Stimulated activated naive CD8-positive, alpha-beta T cell treated with anti-CD3 and anti-CD28 coated beads, Interleukin-15, amount 100 ng/mL, for 72 hours (primary cell): ENCODE data around the gene IFNK.

Source experiments
- ATAC-seq: fragments of 150-1000 bp; cut with Tn5 transposase; 2 replicates; pipeline ENCODE4 v1.10.0; 2021; ENCODE audit warnings: mild to moderate bottlenecking, moderate library complexity
- DNase-seq, 2 donors: peaks; one replicate each; pipeline ENCODE4 v3.0.0; 2021 to 2022
- H3K27ac Mint-ChIP-seq, 2 donors: one replicate each; pipeline ENCODE4 v1.8.0; 2022; ENCODE audit warnings: mild to moderate bottlenecking in 2 of 2, mixed read lengths in 2 of 2, moderate library complexity in 2 of 2
- H3K27me3 Mint-ChIP-seq: one replicate; pipeline ENCODE4 v1.8.0; 2022; ENCODE audit warnings: mixed read lengths
- H3K4me1 Mint-ChIP-seq: one replicate; pipeline ENCODE4 v1.8.0; 2022; ENCODE audit warnings: mild to moderate bottlenecking, mixed read lengths
- H3K4me3 Mint-ChIP-seq, 2 donors: one replicate each; pipeline ENCODE4 v1.8.0; 2022; ENCODE audit warnings: mild to moderate bottlenecking in 2 of 2, mixed read lengths in 2 of 2, moderate library complexity in 1 of 2
- H3K9me3 Mint-ChIP-seq, 2 donors: one replicate each; pipeline ENCODE4 v1.8.0; 2022; ENCODE audit warnings: mixed read lengths in 2 of 2

The IFNK gene

DNA sequence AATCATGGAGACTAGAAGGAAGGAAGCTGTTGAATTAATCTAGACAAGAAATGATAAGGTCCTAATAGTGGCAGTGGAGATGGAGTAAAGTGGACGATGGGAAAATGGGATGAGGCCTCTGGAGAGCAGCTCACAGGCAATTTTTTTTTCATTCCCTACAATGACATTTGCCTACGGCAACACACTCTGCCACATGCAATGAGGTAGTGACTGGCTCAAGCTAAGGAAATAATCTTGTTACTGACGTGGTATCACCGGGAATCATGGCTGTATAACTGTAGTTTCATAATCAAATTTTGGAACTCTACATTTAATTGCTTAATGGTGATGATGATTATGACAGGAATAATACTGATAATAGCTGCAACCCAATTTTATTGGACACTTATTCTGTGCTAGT lies 17.6 kb downstream of the IFNK start:
- ATAC-seq = no peak
- Mint-ChIP-seq H3K27me3 (no peaks in the 10 kb centered on the region), H3K27ac (peak overlapping the region in 1 of 2 donors; percentile 54)

DNA sequence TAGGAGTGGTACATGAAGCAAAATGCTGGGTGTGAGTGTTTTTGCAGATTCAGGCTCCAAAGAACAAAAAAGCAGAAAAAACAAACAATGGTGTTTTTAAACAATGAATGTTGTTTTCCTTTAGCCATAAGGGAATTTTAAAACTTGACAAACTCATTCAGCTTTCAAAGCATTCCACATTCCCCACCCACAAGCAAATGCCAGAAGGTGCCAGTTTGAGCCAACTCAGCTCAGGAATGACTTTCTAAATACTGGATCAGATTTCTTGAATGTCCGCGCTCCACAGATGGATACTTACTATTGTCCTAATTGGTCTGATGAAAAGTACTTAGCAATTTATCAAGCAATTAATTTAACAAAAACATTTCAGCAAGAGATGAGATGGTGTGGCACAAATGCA lies 18.4 kb downstream of the IFNK start:
- DNase-seq (no peak), ATAC-seq (no peak)
- Mint-ChIP-seq H3K27me3 (no peaks in the 10 kb centered on the region), H3K27ac (no peak overlapping the region), H3K4me3 (no peak overlapping the region), H3K9me3 (no peaks in the 10 kb centered on the region), H3K4me1 (no peaks in the 10 kb centered on the region)

More for the DNA sequence above, 17.6 kb downstream of the IFNK start:
- no peak for DNase-seq
- H3K4me1 Mint-ChIP-seq = no peaks in the 10 kb centered on the region
- no peak overlapping the region for H3K4me3 Mint-ChIP-seq
- H3K9me3 Mint-ChIP-seq = no peaks in the 10 kb centered on the region

DNA sequence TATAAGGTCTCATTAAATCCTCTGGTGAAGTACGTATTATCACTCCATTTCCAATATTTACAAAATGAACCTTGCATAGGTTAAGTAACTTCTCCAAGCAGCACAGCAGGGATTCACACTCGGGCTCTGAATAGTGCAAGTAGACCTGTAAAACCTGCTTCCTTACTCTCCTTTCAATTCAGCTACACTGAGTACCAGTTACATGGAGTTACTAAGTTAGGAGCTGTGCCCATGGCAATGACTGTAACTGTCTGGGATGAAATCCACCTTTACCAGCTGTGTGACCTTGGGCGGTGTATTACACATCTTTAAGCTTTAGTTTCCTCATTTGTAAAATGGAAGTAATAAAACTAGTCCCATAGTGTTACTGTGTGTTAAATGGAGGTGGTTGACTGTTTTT lies 21.4 kb downstream of the IFNK start:
- no peaks in the 10 kb centered on the region for H3K9me3 Mint-ChIP-seq
- no peaks in the 10 kb centered on the region for H3K4me1 Mint-ChIP-seq
- H3K4me3 Mint-ChIP-seq = no peak overlapping the region
- no peaks in the 10 kb centered on the region for H3K27me3 Mint-ChIP-seq
- ATAC-seq (no peak), DNase-seq (no peak)
- no peak overlapping the region for H3K27ac Mint-ChIP-seq

DNA sequence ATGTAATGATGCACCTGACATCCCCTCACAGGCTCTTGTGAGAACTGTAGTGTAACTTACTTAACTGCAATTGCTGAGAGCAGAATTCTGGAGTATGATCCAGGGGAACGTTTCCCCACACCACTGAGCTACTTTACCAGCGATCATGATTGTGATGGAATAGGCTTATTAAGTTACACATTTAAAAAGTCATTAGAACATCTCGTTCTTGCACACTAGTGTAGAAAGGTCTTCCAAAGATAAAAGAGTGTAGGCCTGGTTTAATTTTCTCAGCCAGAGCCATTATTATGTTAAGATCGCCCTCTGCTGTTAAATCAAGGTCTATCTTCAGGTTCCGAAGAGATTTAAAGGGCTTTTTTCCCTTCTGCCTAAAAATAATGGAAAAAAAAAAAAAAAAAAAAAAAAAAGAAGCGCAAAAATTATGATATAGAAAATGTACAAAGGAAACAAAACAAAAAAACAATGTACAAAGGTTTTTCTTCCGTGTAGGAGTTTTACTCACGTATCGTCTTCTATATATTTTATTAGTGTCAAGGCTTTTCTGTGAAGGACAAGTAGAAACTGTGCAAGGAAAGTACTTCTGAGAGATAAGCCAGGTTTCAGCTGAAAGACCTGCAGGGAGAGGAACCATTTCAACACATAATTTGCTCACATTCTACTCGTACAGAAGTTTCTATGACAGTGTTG lies 24.1 kb downstream of the IFNK start:
- no peak overlapping the region for H3K4me3 Mint-ChIP-seq
- H3K27me3 Mint-ChIP-seq = no peaks in the 10 kb centered on the region
- no peak overlapping the region for H3K27ac Mint-ChIP-seq
- no peaks in the 10 kb centered on the region for H3K9me3 Mint-ChIP-seq
- ATAC-seq (no peak), DNase-seq (no peak)
- H3K4me1 Mint-ChIP-seq = no peaks in the 10 kb centered on the region

DNA sequence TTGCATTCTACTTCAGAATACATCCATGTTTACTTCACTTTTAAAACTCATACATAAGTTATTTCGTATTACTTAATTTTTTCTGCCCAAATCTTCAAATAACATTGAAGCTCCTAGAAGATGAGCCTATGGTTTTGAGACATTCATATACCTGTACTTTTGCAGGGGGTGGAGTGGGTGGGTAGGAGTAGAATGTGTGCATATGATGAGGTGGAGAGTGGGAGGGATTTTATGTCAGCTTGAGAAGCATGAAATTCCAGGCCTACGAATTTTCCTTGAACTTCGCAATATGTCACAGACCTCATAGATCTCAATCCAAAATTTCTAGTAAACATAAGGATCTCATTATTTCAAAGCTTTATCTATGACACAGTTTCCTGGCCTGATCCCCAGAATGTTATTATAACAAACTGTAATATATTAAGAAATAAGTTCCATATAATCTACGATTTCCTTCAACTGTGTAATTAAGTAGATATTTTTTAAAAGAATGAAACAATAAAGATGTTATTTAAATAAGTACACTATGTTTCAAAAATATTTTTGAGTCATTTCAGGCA lies 25.2 kb downstream of the IFNK start:
- no peaks in the 10 kb centered on the region for H3K9me3 Mint-ChIP-seq
- no peaks in the 10 kb centered on the region for H3K27me3 Mint-ChIP-seq
- no peaks in the 10 kb centered on the region for H3K4me1 Mint-ChIP-seq
- ATAC-seq = no peak
- no peak overlapping the region for H3K4me3 Mint-ChIP-seq
- DNase-seq = no peak
- no peak overlapping the region for H3K27ac Mint-ChIP-seq

DNA sequence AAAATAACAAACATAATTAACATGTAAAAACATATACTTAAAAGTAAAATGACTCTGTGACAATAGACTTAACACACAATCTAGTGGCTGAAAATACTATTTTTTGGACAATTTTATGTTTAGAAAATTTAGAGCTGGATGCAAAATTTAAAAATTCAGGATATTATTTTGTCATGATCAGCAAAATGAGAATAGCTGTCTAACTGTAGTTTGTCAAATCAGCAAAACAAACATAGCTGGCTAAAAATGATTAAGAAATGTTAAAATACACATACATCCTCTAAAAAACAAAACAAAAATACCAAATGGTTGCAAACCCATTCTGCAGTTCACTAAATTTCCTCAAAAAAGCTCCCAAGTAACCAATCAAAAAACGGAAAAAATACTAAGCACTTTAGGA lies 30.6 kb downstream of the IFNK start:
- Mint-ChIP-seq H3K9me3 (no peaks in the 10 kb centered on the region), H3K27me3 (no peaks in the 10 kb centered on the region), H3K27ac (no peak overlapping the region), H3K4me1 (no peaks in the 10 kb centered on the region), H3K4me3 (no peak overlapping the region)
- DNase-seq = no peak
- ATAC-seq = no peak

DNA sequence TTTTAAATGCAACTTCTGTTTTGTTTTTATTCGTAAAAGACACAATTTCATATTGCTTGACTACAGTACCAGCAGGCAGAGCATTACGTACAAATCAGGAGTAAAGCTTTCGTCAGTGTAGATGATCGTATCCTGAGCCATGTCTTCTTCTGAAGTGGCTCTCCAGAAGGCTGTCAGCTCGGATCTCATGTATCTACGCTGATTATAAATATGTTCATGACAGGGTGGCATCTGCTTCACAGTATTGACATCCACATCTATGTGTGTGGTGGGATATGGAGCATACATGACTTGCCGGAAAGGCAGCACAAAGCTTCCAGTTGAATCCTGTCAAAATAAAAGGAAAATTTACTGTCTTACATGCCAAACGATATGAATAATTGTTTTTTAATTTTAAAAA lies 32.4 kb downstream of the IFNK start:
- Mint-ChIP-seq H3K4me3 (no peak overlapping the region), H3K4me1 (peaks cover under 1% of the 10 kb centered on the region), H3K27me3 (no peaks in the 10 kb centered on the region), H3K27ac (no peak overlapping the region), H3K9me3 (no peaks in the 10 kb centered on the region)
- no peak for ATAC-seq
- no peak for DNase-seq

DNA sequence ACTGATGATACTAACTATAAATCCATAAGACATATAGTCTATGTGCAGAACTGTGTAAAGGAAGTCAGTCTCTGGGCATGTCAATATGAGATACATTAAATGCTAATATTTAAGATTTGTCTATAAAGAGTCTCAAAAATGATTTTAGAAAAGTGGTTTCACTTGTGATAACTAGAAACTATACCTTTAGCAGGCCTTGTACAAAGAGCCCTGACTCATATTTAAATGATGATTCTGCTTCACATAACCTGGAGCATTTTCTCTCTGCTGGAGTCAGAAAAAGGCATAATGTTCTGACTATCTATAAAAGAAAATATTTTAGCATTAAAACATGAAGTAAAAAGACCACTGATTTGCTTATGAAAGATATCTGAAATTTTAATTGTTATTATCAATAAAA lies 34.2 kb downstream of the IFNK start:
- ATAC-seq (no peak), DNase-seq (no peak)
- Mint-ChIP-seq H3K27me3 (no peaks in the 10 kb centered on the region), H3K27ac (no peak overlapping the region), H3K4me3 (no peak overlapping the region), H3K9me3 (no peaks in the 10 kb centered on the region), H3K4me1 (peaks cover 6% of the 10 kb centered on the region)

DNA sequence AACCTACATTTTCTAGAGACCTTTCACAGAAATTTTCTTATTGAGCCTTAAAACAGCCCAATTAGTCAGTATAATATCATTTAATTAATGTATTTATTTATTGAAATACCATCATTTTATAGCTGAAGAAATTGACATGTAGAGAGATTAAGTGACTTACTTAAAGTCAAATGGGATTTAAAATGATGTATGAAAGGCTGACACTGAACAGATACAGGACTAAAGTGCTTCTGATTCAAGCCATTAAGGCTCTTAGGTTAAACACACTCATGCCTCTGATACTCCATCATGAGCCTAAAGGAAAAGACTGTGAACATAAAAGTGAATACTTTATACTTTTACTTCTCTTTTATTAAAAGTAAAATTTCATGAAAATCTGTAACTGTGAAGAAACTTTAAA lies 36.4 kb downstream of the IFNK start:
- Mint-ChIP-seq H3K9me3 (no peaks in the 10 kb centered on the region), H3K4me1 (peaks cover 18% of the 10 kb centered on the region), H3K27ac (no peak overlapping the region), H3K27me3 (no peaks in the 10 kb centered on the region), H3K4me3 (no peak overlapping the region)
- no peak for DNase-seq
- ATAC-seq = no peak

DNA sequence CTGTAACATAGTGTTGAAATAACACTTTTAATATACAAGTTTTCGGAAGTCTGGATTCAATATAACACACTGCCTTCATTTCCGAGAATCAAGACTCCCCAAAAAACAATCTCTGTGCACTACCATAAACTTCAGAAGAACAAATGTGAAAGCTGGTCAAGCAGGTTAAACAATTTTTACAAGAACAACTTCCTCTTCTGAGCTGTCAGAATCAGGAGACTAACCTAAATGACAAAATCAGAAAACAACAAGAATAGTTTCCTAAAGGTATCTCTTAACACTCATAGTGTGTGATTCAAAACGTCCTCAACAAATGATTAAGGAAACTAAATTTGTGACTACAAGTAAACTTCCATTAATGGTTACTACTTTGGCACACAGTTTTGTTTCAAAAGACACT lies 37.6 kb downstream of the IFNK start:
- H3K4me3 Mint-ChIP-seq = no peak overlapping the region
- H3K27me3 Mint-ChIP-seq = no peaks in the 10 kb centered on the region
- ATAC-seq = no peak
- no peaks in the 10 kb centered on the region for H3K9me3 Mint-ChIP-seq
- peaks cover 22% of the 10 kb centered on the region for H3K4me1 Mint-ChIP-seq
- H3K27ac Mint-ChIP-seq = no peak overlapping the region
- no peak for DNase-seq

DNA sequence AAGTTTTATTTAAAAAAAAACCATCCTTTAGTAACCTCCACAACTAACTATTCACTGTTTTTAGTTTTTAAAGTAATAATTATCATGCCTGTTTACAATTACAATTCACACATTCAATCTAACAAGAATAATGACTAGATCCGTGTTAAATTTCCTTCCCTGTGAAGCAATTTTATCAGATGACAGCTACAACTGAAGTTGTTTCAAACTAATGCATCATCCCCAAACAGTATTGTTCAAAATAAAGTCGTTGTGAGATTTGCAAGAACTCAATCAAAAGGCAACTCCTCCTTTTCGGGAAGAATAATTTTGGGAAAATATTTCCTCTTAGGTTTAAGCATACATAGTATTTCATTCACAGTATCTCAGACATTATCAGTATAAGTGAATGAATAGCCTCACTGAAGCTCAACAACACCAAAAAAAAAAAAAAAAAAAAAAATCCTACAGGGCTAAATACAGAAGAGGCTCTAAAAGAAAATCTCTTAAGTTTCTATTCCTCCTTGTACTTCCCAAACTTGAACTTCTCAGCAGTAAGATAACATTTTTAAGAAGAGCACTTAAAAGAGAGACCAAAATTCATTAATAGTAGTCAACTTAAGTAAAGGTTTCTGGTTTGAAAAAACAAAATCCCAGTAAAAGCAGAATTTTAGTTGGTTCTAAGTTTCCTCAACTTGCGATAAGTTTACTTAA lies 39.8 kb downstream of the IFNK start:
- DNase-seq (no peak), ATAC-seq (no peak)
- Mint-ChIP-seq H3K4me3 (no peak overlapping the region), H3K27ac (peak overlapping the region in 1 of 2 donors; percentile 80), H3K4me1 (peaks cover 31% of the 10 kb centered on the region), H3K27me3 (no peaks in the 10 kb centered on the region), H3K9me3 (no peaks in the 10 kb centered on the region)

DNA sequence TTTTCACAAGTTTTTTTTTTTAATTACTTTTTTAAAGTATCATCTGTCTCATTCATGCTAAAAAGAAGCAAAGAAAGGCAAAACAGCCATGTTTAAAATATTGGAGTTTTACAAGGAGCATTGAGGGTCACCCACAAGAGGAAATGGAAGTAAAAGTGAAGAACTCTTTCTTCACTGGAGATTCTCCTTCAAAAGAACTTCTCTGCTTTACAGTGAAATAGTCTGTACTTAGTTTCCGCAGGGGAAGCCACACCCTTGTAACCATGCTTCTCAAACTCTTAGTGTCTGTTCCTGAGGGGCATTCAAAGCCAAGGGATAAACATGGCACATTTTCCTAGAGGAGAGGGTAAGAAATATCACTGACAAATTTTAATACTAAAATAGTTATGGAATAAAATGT lies 40.6 kb downstream of the IFNK start:
- Mint-ChIP-seq H3K27me3 (no peaks in the 10 kb centered on the region), H3K27ac (peak overlapping the region in 1 of 2 donors; percentile 13), H3K4me1 (peaks cover 31% of the 10 kb centered on the region), H3K4me3 (peak overlapping the region in 1 of 2 donors; percentile 12), H3K9me3 (no peaks in the 10 kb centered on the region)
- no peak for DNase-seq
- no peak for ATAC-seq

DNA sequence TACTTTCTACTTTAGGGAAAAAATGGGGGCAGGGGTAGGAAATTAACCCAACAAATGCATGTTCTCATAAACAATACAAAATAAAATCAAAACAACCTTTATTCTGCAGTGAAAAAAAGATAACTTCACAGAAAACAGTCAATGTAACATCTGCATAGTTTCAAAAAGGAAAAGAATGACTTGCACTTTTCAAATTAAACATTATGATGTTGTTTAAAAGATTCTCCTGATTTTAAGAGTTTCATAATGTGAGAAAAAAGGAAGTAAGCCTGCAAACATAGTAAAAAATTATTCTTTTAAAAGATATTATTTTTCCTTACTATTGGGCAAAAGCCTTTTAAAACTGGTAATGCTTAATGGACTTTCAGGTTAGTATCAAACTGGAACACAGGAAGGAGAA lies 41.6 kb downstream of the IFNK start:
- DNase-seq (no peak), ATAC-seq (no peak)
- Mint-ChIP-seq H3K4me1 (peaks cover 31% of the 10 kb centered on the region), H3K27me3 (no peaks in the 10 kb centered on the region), H3K9me3 (no peaks in the 10 kb centered on the region), H3K27ac (no peak overlapping the region), H3K4me3 (no peak overlapping the region)

DNA sequence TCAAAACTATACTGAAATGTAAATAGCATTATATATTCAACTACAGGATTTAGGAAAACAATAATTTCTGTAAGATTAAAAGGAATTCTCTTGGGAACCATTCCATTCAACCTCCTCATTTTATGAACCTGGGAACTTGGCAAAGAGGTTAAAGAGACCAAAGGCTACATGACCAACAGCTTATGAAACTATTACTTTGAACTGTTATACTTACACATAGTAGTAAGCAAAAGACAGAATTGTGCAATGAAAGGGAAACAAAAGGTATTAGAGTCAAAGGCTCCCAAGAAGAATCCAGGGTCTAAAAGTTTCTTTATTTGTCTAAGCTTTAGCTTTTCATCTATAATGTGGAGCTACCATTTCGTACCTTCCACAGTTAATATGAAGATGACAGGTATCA lies 42.0 kb downstream of the IFNK start:
- no peak overlapping the region for H3K27ac Mint-ChIP-seq
- H3K27me3 Mint-ChIP-seq = no peaks in the 10 kb centered on the region
- ATAC-seq = no peak
- peaks cover 31% of the 10 kb centered on the region for H3K4me1 Mint-ChIP-seq
- no peak for DNase-seq
- H3K9me3 Mint-ChIP-seq = no peaks in the 10 kb centered on the region
- H3K4me3 Mint-ChIP-seq = no peak overlapping the region

DNA sequence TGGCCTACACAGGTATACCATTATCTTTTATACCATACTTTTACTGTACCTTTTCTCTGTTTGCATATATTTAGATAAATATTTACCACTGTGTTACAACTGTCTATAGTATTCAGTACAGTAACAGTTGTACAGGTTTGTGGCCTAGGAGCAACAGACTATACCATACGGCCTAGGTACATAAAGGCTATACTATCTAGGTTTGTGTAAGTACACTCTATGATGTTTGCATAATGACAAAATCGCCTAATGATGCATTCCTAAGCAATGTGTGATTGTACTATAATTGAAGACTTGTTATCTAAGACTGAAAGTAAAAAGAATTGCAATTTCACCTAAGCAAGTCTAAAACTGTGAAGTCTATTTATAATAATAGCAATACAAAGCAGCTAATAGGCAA lies 45.3 kb downstream of the IFNK start:
- DNase-seq (no peak), ATAC-seq (no peak)
- Mint-ChIP-seq H3K9me3 (peaks cover 0 to 1% of the 10 kb centered on the region in 2 donors), H3K4me1 (peaks cover 42% of the 10 kb centered on the region), H3K27ac (no peak overlapping the region), H3K4me3 (no peak overlapping the region), H3K27me3 (no peaks in the 10 kb centered on the region)

DNA sequence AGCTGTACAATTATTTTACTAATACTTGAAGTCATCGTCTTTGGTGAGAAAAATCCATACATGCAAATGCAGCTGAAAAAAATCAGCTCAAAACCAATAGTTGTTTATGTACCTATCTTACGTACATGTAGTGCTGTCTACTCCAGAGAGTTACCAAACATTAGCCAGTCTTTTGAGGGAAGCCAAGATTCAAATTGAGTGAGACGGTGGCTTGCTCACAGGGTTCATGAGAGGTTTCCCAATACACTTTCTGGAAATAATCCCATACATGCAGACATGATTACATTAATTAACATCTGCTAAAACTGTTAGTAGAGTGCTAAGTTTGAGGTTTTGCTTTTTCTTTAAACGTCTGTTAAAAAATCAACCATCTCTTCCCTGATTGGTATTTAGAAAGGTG lies 46.9 kb downstream of the IFNK start:
- peaks cover 37% of the 10 kb centered on the region for H3K4me1 Mint-ChIP-seq
- ATAC-seq (no peak), DNase-seq (no peak)
- H3K27ac Mint-ChIP-seq = no peak overlapping the region
- H3K9me3 Mint-ChIP-seq = peaks cover 0 to 8% of the 10 kb centered on the region in 2 donors
- no peak overlapping the region for H3K4me3 Mint-ChIP-seq
- H3K27me3 Mint-ChIP-seq = no peaks in the 10 kb centered on the region
